Keratinocyte (primary cell): ENCODE data around the gene PRKX. TPM values are rescaled to one million over a fixed set of nuclear protein-coding genes. Genes with fewer than 3 reads are reported as not detected.
"Not testable (repeated sequence)": the region's sequence is repeated elsewhere in the genome, so short reads cannot be mapped to it uniquely, and the experiment has no call there.

Experiments used
- DNase-seq: peaks from one replicate; pipeline ENCODE4 v3.0.0-alpha.2; 2011; ENCODE audit warnings: low read depth, missing footprints, low spot score
- FAIRE-seq: peaks from 2 replicates; lab custom pipeline; 2011; peaks lifted over from hg19 to GRCh38; lab: Jason Lieb, UNC
- H2AFZ ChIP-seq: 2 replicates; pipeline ENCODE4 v1.6.0; 2012; ENCODE audit warnings: low read length, control low read depth, inconsistent platforms; ENCODE audit not compliant: control insufficient read depth
- H3K27ac ChIP-seq: 2 replicates; pipeline ENCODE4 v1.5.1; 2011; ENCODE audit warnings: low read length; ENCODE audit not compliant: control insufficient read depth, insufficient read depth
- H3K27me3 ChIP-seq: 3 replicates; pipeline ENCODE4 v1.6.0; 2011; ENCODE audit warnings: low read length; ENCODE audit not compliant: control insufficient read depth, insufficient read depth; ENCODE audit errors: extremely low read depth
- H3K36me3 ChIP-seq, 2 experiments: 2 replicates in 1 of 2; 3 replicates in 1 of 2; pipeline ENCODE4 v1.5.1; 2011; ENCODE audit warnings: low read length in 2 of 2, mild to moderate bottlenecking in 1 of 2; ENCODE audit not compliant: control insufficient read depth in 2 of 2, insufficient read depth in 2 of 2; ENCODE audit errors: extremely low read depth in 1 of 2
- H3K4me1 ChIP-seq: 3 replicates; pipeline ENCODE4 v1.5.1; 2011; ENCODE audit warnings: low read length; ENCODE audit not compliant: control insufficient read depth, insufficient read depth; ENCODE audit errors: extremely low read depth
- H3K4me2 ChIP-seq: 3 replicates; pipeline ENCODE4 v1.6.0; 2011; ENCODE audit warnings: low read depth, low read length; ENCODE audit not compliant: control insufficient read depth, insufficient read depth; ENCODE audit errors: extremely low read depth
- H3K4me3 ChIP-seq, 3 experiments: fragments of 200-600 bp in 1 of 3; sonication (generic) in 1 of 3; 2 replicates in 2 of 3; 3 replicates in 1 of 3; pipeline ENCODE4 v1.5.1; 2011 to 2016; ENCODE audit warnings: low read length in 3 of 3, mild to moderate bottlenecking in 3 of 3, control low read depth in 2 of 3, inconsistent platforms in 1 of 3, low read depth in 1 of 3, mixed read lengths in 1 of 3, mixed run types in 1 of 3, moderate library complexity in 1 of 3; ENCODE audit not compliant: control insufficient read depth in 2 of 3, insufficient read depth in 2 of 3; ENCODE audit errors: extremely low read depth in 1 of 3
- H3K79me2 ChIP-seq: 2 replicates; pipeline ENCODE4 v1.6.0; 2012; ENCODE audit warnings: low read length; ENCODE audit not compliant: control insufficient read depth, insufficient read depth
- H3K9ac ChIP-seq: 3 replicates; pipeline ENCODE4 v1.6.0; 2011; ENCODE audit warnings: low read length; ENCODE audit not compliant: control insufficient read depth, insufficient read depth; ENCODE audit errors: extremely low read depth
- H3K9me1 ChIP-seq: 3 replicates; pipeline ENCODE4 v1.6.0; 2011; ENCODE audit warnings: low read length; ENCODE audit not compliant: control insufficient read depth, insufficient read depth; ENCODE audit errors: extremely low read depth
- H3K9me3 ChIP-seq: 2 replicates; pipeline ENCODE4 v1.5.1; 2012; ENCODE audit warnings: low read depth, low read length; ENCODE audit not compliant: control insufficient read depth
- H4K20me1 ChIP-seq: 3 replicates; pipeline ENCODE4 v1.6.0; 2011; ENCODE audit warnings: low read length; ENCODE audit not compliant: control insufficient read depth, insufficient read depth; ENCODE audit errors: extremely low read depth
- CTCF ChIP-seq, 3 experiments: IDR thresholded peaks in 1 of 3; conservative IDR thresholded peaks in 1 of 3; optimal IDR thresholded peaks in 1 of 3; 2 replicates in 2 of 3; 3 replicates in 1 of 3; pipeline versions ENCODE3 to v1.5.1; 2011; ENCODE audit warnings: low read length in 3 of 3, mild to moderate bottlenecking in 3 of 3, moderate library complexity in 2 of 3, control low read depth in 1 of 3, inconsistent platforms in 1 of 3; ENCODE audit not compliant: insufficient read depth in 2 of 3; ENCODE audit errors: extremely low read depth in 1 of 3
- EZH2 ChIP-seq: IDR thresholded peaks from one replicate; pipeline ENCODE4 v1.6.1; 2012; ENCODE audit warnings: inconsistent platforms, mild to moderate bottlenecking, low read length, moderate library complexity
- dilution Hi-C: fragments of 300-500 bp; cut with MboI; formaldehyde crosslinking; loops from one replicate; pipeline ENCODE4 v1.7.0; 2020; ENCODE audit warnings: low sequenced_read_pairs; ENCODE audit not compliant: extremely low pct_ligation_motif_present
- polyA plus RNA-seq, 5 experiments: library from polyadenylated mRNA; depleted of rRNA in 3 of 5; stranded (reverse) in 3 of 5; stranded (forward) in 1 of 5; unstranded in 1 of 5; fragments of >200 nt; gene quantifications; 1 replicate in 1 of 5; 2 replicates in 3 of 5; 3 replicates in 1 of 5; pipeline versions ENCODE4 v1.2.1 to v1.2.3, GENCODE V29; 2011 to 2012; ENCODE audit warnings: missing spikeins in 2 of 5, low read depth in 1 of 5, low replicate concordance in 1 of 5

The PRKX gene
- polyA plus RNA-seq, 1 donor (not counting 4 experiments of a cell fraction or from before 2014, with no cell fraction given), result 39.9 TPM

GRCh38 chrX:3627594-3627993, 85.9 kb downstream of the PRKX start:
- TF ChIP-seq EZH2, result no peak
- TF ChIP-seq CTCF (optimal IDR thresholded peaks at IDR 0.05 in 1 of 3, IDR thresholded peaks at IDR 0.05 in 1 of 3, conservative IDR thresholded peaks at IDR 0.05 in 1 of 3; ENCODE audit: extremely low read depth in 1 of 3, insufficient read depth in 2 of 3, low read length in 3 of 3), result no peak
- Histone ChIP-seq H3K9me3 (no peaks in the 10 kb centered on the region), H3K4me2 (no peak overlapping the region), H3K4me3 (no peak overlapping the region), H3K27ac (no peak overlapping the region), H3K27me3 (no peaks in the 10 kb centered on the region), H3K9ac (no peak overlapping the region), H3K9me1 (no peaks in the 10 kb centered on the region), H4K20me1 (no peaks in the 10 kb centered on the region), H3K4me1 (no peaks in the 10 kb centered on the region), H3K79me2 (no peaks in the 10 kb centered on the region), H2AFZ (no peak overlapping the region), H3K36me3 (peaks cover 0 to 10% of the 10 kb centered on the region in 2 experiments)
- no peak for DNase-seq
- FAIRE-seq, result no peak
- dilution Hi-C loops, result no loop called here

- H3K4me3 ChIP-seq, result no peak overlapping the region
Observed at GRCh38 chrX:3621414-3621813, 92.0 kb downstream of the PRKX start.

GRCh38 chrX:3611744-3612143, 101.7 kb downstream of the PRKX start:
- H3K9me3 ChIP-seq, dilution Hi-C loops, H3K4me3 ChIP-seq, H4K20me1 ChIP-seq, H3K4me1 ChIP-seq, H3K9ac ChIP-seq, H3K27me3 ChIP-seq, H3K9me1 ChIP-seq, H3K27ac ChIP-seq, H2AFZ ChIP-seq, DNase-seq, FAIRE-seq, H3K79me2 ChIP-seq, H3K4me2 ChIP-seq: not testable (repeated sequence)
- H3K36me3 ChIP-seq, result peaks cover 0 to 11% of the 10 kb centered on the region in 2 experiments

More at GRCh38 chrX:3621414-3621813, 92.0 kb downstream of the PRKX start:
- H3K79me2 ChIP-seq, result no peaks in the 10 kb centered on the region
- TF ChIP-seq EZH2 (no peak), CTCF (optimal IDR thresholded peaks at IDR 0.05 in 1 of 3, IDR thresholded peaks at IDR 0.05 in 1 of 3, conservative IDR thresholded peaks at IDR 0.05 in 1 of 3; ENCODE audit: extremely low read depth in 1 of 3, insufficient read depth in 2 of 3, low read length in 3 of 3) (no peak)
- peaks cover 0 to 16% of the 10 kb centered on the region in 2 experiments for H3K36me3 ChIP-seq
- no peaks in the 10 kb centered on the region for H4K20me1 ChIP-seq
- no peak for FAIRE-seq
- no peaks in the 10 kb centered on the region for H3K4me1 ChIP-seq
- no peak overlapping the region for H3K9ac ChIP-seq
- H2AFZ ChIP-seq, result no peak overlapping the region
- no peaks in the 10 kb centered on the region for H3K9me3 ChIP-seq
- dilution Hi-C loops, result no loop called here
- H3K27me3 ChIP-seq, result no peaks in the 10 kb centered on the region
- H3K9me1 ChIP-seq, result no peaks in the 10 kb centered on the region
- H3K4me2 ChIP-seq, result no peak overlapping the region
- H3K27ac ChIP-seq, result no peak overlapping the region
- DNase-seq, result no peak
